ENCODE data around the gene LTA. TPM values are rescaled to one million over a fixed set of nuclear protein-coding genes. Genes with fewer than 3 reads are reported as not detected.

Gene LTA
- total RNA-seq, 1 experiment from 2014 or later = not detected

GRCh38 chr6:31614075-31614619 is 42.1 kb downstream of the LTA start:
- H2AFZ ChIP-seq (ENCODE audit: low read length) = no peak overlapping the region

More at GRCh38 chr6:31614075-31614619, 42.1 kb downstream of the LTA start:
- no CpG with 5 or more reads among the region's 8 CpGs for WGBS (ENCODE audit: extremely low coverage, insufficient read length, low lambda C conversion rate)
- Histone ChIP-seq H4K8ac (replicated peaks; ENCODE audit: insufficient read length, low read depth, low read length) (no peak overlapping the region), H2BK12ac (ENCODE audit: insufficient read length, low read depth, low read length) (no peak overlapping the region), H3K27ac (ENCODE audit: insufficient read length, low read depth, low read length) (no peak overlapping the region), H3K4me2 (ENCODE audit: insufficient read depth, insufficient read length, low read length) (no peak overlapping the region), H3K18ac (ENCODE audit: insufficient read length, low read depth, low read length) (no peak overlapping the region), H2BK15ac (ENCODE audit: low read depth, low read length) (no peak overlapping the region), H3K79me1 (ENCODE audit: insufficient read depth, low read depth, low read length, poor library complexity, severe bottlenecking) (no peaks in the 10 kb centered on the region), H2AK5ac (ENCODE audit: insufficient read length, low read length) (no peak overlapping the region), H3K23ac (ENCODE audit: insufficient read length, low read depth, low read length) (no peak overlapping the region), H3K4me1 (ENCODE audit: insufficient read depth, low read length) (peaks cover 14% of the 10 kb centered on the region; the same call in 1 of the 2 replicates), H3K14ac (ENCODE audit: insufficient read depth, low read length) (no peak overlapping the region), H3K23me2 (ENCODE audit: insufficient read length, low read depth, low read length, poor library complexity, severe bottlenecking) (no peaks in the 10 kb centered on the region), H2BK5ac (ENCODE audit: insufficient read length, low read length) (no peak overlapping the region), H3K9ac (ENCODE audit: extremely low read depth, insufficient read length, low read length) (no peak overlapping the region), H3K4ac (ENCODE audit: low read depth, low read length) (no peak overlapping the region), H3K27me3 (ENCODE audit: insufficient read depth, low read length) (no peaks in the 10 kb centered on the region), H3K56ac (ENCODE audit: insufficient read length, low read depth, low read length) (no peak overlapping the region), H3K9me3 (ENCODE audit: control insufficient read depth, low read depth, low read length) (no peaks in the 10 kb centered on the region), H4K20me1 (ENCODE audit: control insufficient read depth, insufficient read depth, insufficient read length) (no peaks in the 10 kb centered on the region), H3K79me2 (ENCODE audit: insufficient read depth, low read length) (no peaks in the 10 kb centered on the region), H4K91ac (ENCODE audit: insufficient read length, low read depth, low read length) (no peak overlapping the region), H3T11ph (ENCODE audit: low read length) (no peak overlapping the region), H2BK20ac (ENCODE audit: low read depth, low read length, poor library complexity, severe bottlenecking) (no peak overlapping the region), H2BK120ac (ENCODE audit: low read depth, low read length, poor library complexity, severe bottlenecking) (no peak overlapping the region), H4K5ac (ENCODE audit: insufficient read length, low read depth, low read length) (no peak overlapping the region)
- no peak overlapping the region for H3K27ac Mint-ChIP-seq
- TF ChIP-seq CTCF (conservative IDR thresholded peaks at IDR 0.05) = no peak
- peaks cover 23 to 31% of the 10 kb centered on the region in 2 experiments for H3K4me1 Mint-ChIP-seq
- no peaks in the 10 kb centered on the region for H3K27me3 Mint-ChIP-seq (ENCODE audit: low read depth)
- no peaks in the 10 kb centered on the region for H3K9me3 Mint-ChIP-seq
- no peak overlapping the region for H3K4me3 Mint-ChIP-seq
- DNase-seq = no peak
- H3K36me3 Mint-ChIP-seq (ENCODE audit: insufficient read depth in 1 of 3, low read depth in 3 of 3) = no peaks in the 10 kb centered on the region; a peak in 1 of 7 replicates

Measured in H9 (cell line).